Mesothelial cell of epicardium (in vitro differentiated cells): ENCODE measurements around the gene DAAM1. TPM values are rescaled to one million over a fixed set of nuclear protein-coding genes. Genes with fewer than 3 reads are reported as not detected.

Experiments used
- DNase-seq, 2 experiments: peaks; one replicate each; pipeline ENCODE4 v3.0.0; 2021; ENCODE audit warnings: low spot score in 2 of 2; ENCODE audit not compliant: unreplicated experiment in 2 of 2
- H3K27ac Mint-ChIP-seq: 2 replicates; pipeline ENCODE4 v1.8.0; 2021; ENCODE audit warnings: mixed read lengths
- H3K27me3 Mint-ChIP-seq: 2 replicates; pipeline ENCODE4 v1.8.0; 2021; ENCODE audit warnings: low read depth, mixed read lengths
- H3K36me3 Mint-ChIP-seq: 2 replicates; pipeline ENCODE4 v1.8.0; 2021; ENCODE audit warnings: mixed read lengths
- H3K4me1 Mint-ChIP-seq: 2 replicates; pipeline ENCODE4 v1.8.0; 2021; ENCODE audit warnings: mixed read lengths
- H3K4me3 Mint-ChIP-seq: 2 replicates; pipeline ENCODE4 v1.8.0; 2021; ENCODE audit warnings: mild to moderate bottlenecking, moderate library complexity, mixed read lengths
- H3K9me3 Mint-ChIP-seq: 2 replicates; pipeline ENCODE4 v1.8.0; 2021; ENCODE audit warnings: mixed read lengths
- CTCF ChIP-seq: fragments of 200-600 bp; sonication (generic); IDR thresholded peaks from one replicate; pipeline ENCODE4 v1.5.0; 2021; ENCODE audit warnings: antibody characterized with exemption; ENCODE audit not compliant: unreplicated experiment
- total RNA-seq: library from RNA; stranded (reverse); gene quantifications from 3 replicates; pipeline ENCODE4 v1.2.1, GENCODE V29; 2021

DAAM1 gene
- total RNA-seq, 1 donor from 2014 or later: 44.2 TPM

- no peak for TF ChIP-seq CTCF
- no peak for DNase-seq
- peaks cover 21% of the 10 kb centered on the region for H3K4me1 Mint-ChIP-seq
- no peaks in the 10 kb centered on the region for H3K9me3 Mint-ChIP-seq
- H3K27me3 Mint-ChIP-seq: no peaks in the 10 kb centered on the region
- peaks cover 26% of the 10 kb centered on the region for H3K36me3 Mint-ChIP-seq
- H3K27ac Mint-ChIP-seq: no peak overlapping the region
- no peak overlapping the region for H3K4me3 Mint-ChIP-seq
These were observed 160.8 kb downstream of the DAAM1 start for GRCh38 chr14:59349258-59349701.

GRCh38 chr14:59352961-59353360 is 164.5 kb downstream of the DAAM1 start:
- peaks cover 48% of the 10 kb centered on the region for H3K36me3 Mint-ChIP-seq
- no peak overlapping the region for H3K27ac Mint-ChIP-seq
- H3K9me3 Mint-ChIP-seq: no peaks in the 10 kb centered on the region
- peaks cover 10% of the 10 kb centered on the region for H3K4me1 Mint-ChIP-seq
- no peak for DNase-seq
- H3K27me3 Mint-ChIP-seq: no peaks in the 10 kb centered on the region
- H3K4me3 Mint-ChIP-seq: no peak overlapping the region
- no peak for TF ChIP-seq CTCF

- Mint-ChIP-seq H3K36me3 (peaks cover 44% of the 10 kb centered on the region), H3K27me3 (no peaks in the 10 kb centered on the region), H3K4me1 (peaks cover 16% of the 10 kb centered on the region), H3K4me3 (no peak overlapping the region), H3K27ac (no peak overlapping the region), H3K9me3 (no peaks in the 10 kb centered on the region)
- no peak for TF ChIP-seq CTCF
- no peak for DNase-seq
These were observed 166.2 kb downstream of the DAAM1 start for GRCh38 chr14:59354666-59355065.

- Mint-ChIP-seq H3K4me1 (peaks cover 18% of the 10 kb centered on the region), H3K9me3 (no peaks in the 10 kb centered on the region), H3K4me3 (no peak overlapping the region), H3K27me3 (no peaks in the 10 kb centered on the region), H3K27ac (no peak overlapping the region), H3K36me3 (peaks cover 44% of the 10 kb centered on the region)
- DNase-seq: no peak
- TF ChIP-seq CTCF: no peak
These were observed 166.6 kb downstream of the DAAM1 start for GRCh38 chr14:59355091-59355490.

- no peak for TF ChIP-seq CTCF
- no peak overlapping the region for H3K27ac Mint-ChIP-seq
- H3K4me1 Mint-ChIP-seq: peaks cover 28% of the 10 kb centered on the region
- no peak for DNase-seq
- no peaks in the 10 kb centered on the region for H3K27me3 Mint-ChIP-seq
- peaks cover 50% of the 10 kb centered on the region for H3K36me3 Mint-ChIP-seq
- no peak overlapping the region for H3K4me3 Mint-ChIP-seq
- H3K9me3 Mint-ChIP-seq: no peaks in the 10 kb centered on the region
These were observed 167.8 kb downstream of the DAAM1 start for GRCh38 chr14:59356312-59356711.

DNA sequence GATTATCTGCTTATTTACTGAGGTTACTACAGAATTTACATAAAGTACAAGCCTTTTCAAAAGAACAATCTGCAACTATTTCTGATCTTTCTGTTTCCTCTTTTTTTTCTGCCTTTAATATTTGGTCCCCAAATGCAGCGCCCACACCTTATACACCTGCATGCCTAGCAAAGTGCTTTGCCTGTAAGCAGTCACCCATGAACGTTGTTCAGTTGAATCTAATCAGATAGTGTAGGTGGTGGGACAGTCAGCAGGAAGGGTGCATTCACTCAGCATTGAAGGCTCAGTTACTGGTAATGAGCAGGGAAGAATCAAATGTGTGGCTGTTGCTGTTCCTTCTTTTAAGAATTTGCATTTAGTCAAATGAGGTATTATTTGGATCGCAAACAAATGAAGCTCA is 168.3 kb downstream of the DAAM1 start:
- H3K4me3 Mint-ChIP-seq: no peak overlapping the region
- no peaks in the 10 kb centered on the region for H3K27me3 Mint-ChIP-seq
- TF ChIP-seq CTCF: no peak
- no peak overlapping the region for H3K27ac Mint-ChIP-seq
- no peak for DNase-seq
- no peaks in the 10 kb centered on the region for H3K9me3 Mint-ChIP-seq
- H3K4me1 Mint-ChIP-seq: peaks cover 30% of the 10 kb centered on the region
- H3K36me3 Mint-ChIP-seq: peaks cover 52% of the 10 kb centered on the region
